Heart left ventricle (tissue), 16 donors: ENCODE data around the gene STK26. TPM values are rescaled to one million over a fixed set of nuclear protein-coding genes. Genes with fewer than 3 reads are reported as not detected.

Experiments used
- ATAC-seq, 4 donors: fragments of 200-7000 bp; cut with Tn5 transposase; one replicate each; pipeline ENCODE4 v1.9.1; 2020 to 2022; ENCODE audit warnings: moderate library complexity in 4 of 4, mild to moderate bottlenecking in 3 of 4, moderate number of reproducible peaks in 1 of 4
- DNase-seq, 5 donors: peaks; one replicate each; pipeline ENCODE4 v3.0.0-alpha.2; 2020
- H3K27ac ChIP-seq, 12 donors: fragments of 200-600 bp; sonication (generic) in 4 of 12; one replicate each; pipeline versions ENCODE4 v1.5.0 to v1.8.0; 2016 to 2022; ENCODE audit warnings: mild to moderate bottlenecking in 2 of 12
- H3K27me3 ChIP-seq, 9 donors: fragments of 200-600 bp; sonication (generic) in 2 of 9; one replicate each; pipeline versions ENCODE4 v1.5.1 to v1.8.0; 2016 to 2022; ENCODE audit warnings: mild to moderate bottlenecking in 3 of 9
- H3K36me3 ChIP-seq, 9 donors: fragments of 200-600 bp; sonication (generic) in 2 of 9; one replicate each; pipeline versions ENCODE4 v1.5.0 to v1.8.0; 2018 to 2022; ENCODE audit warnings: mild to moderate bottlenecking in 2 of 9
- H3K4me1 ChIP-seq, 12 donors: fragments of 200-600 bp; sonication (generic) in 4 of 12; one replicate each; pipeline versions ENCODE4 v1.5.0 to v1.8.0; 2016 to 2022; ENCODE audit warnings: mild to moderate bottlenecking in 3 of 12
- H3K4me3 ChIP-seq, 12 donors: fragments of 200-600 bp; sonication (generic) in 4 of 12; one replicate each; pipeline versions ENCODE4 v1.5.0 to v1.8.0; 2017 to 2022; ENCODE audit warnings: mild to moderate bottlenecking in 9 of 12, moderate library complexity in 4 of 12
- H3K9me3 ChIP-seq, 12 donors: fragments of 200-600 bp; sonication (generic) in 4 of 12; one replicate each; pipeline versions ENCODE4 v1.5.0 to v1.8.0; 2016 to 2022; ENCODE audit warnings: mild to moderate bottlenecking in 1 of 12
- CTCF ChIP-seq, 12 donors: fragments of 200-600 bp; sonication (generic) in 4 of 12; IDR thresholded peaks; one replicate each; pipeline versions ENCODE4 v1.5.0 to v1.8.0; 2018 to 2022; ENCODE audit warnings: antibody characterized with exemption in 12 of 12, mild to moderate bottlenecking in 5 of 12
- POLR2A ChIP-seq, 2 donors: fragments of 450-650 bp; IDR thresholded peaks; one replicate each; pipeline ENCODE4 v1.6.1; 2017; ENCODE audit warnings: antibody characterized with exemption in 2 of 2, mild to moderate bottlenecking in 2 of 2, moderate library complexity in 2 of 2
- WGBS, 4 donors: extraction: QIAGEN DNeasy Blood & Tissue Kit in 2 of 4; methylation state at CpG; one replicate each; pipeline versions ENCODE4 v1.1.5 to v1.1.7; 2013 to 2018; 5-methylcytosine and 5-hydroxymethylcytosine counted together
- intact Hi-C, 10 donors: fragments of 100-400 bp; cut with DNase I; formaldehyde crosslinking; loops; one replicate each; pipeline versions ENCODE4 v1.11.1 to v1.14.2; 2022
- polyA plus RNA-seq, 2 donors: library from polyadenylated mRNA; stranded (reverse); fragments of 200-250 nt; gene quantifications; one replicate each; pipeline ENCODE4 v1.2.3, GENCODE V29; 2013
- total RNA-seq, 9 donors: library from RNA; depleted of rRNA in 2 of 9; stranded (reverse); fragments of >200 nt in 2 of 9; fragmentation: NEBNext Ultra II Directional in 3 of 9; extraction: Animal tissue kit (Norgen Biotek cat#: 25700) in 3 of 9; gene quantifications; one replicate each; pipeline versions ENCODE4 v1.1.0 to v1.2.4, GENCODE V29; 2016 to 2023
- donor health status: ischemic (EF 13 %, LVEDD 7.1; RV severe dilation, severe dysfunction).
- donor health status: healthy with polysubstance abuse.
- donor health status: DM: no; HTN: yes; CAD: no.
- donor health status: DM: no; HTN: no; CAD: no.
- donor health status: ischemic (EF 25% LVEDD 6.9; RV normal size, moderate dysfunction).
- donor health status: ischemic (EF 25% LVEDD 5.7; RV mildly dilated, moderate dysfunction).
- donor health status: healthy.
- donor health status: DM: yes; HTN: yes; CAD: no.
- donor health status: ischemic (EF 35%, LVEDD 5.7; RV mildly dilated, moderate dysfunction).
- donor health status: nonischemic (EF 11% LVEDD 7.7; RV severe dilation, severe dysfunction).
- donor health status: DM: yes; HTN: yes; CAD: no.
- donor health status: PGD.
- donor health status: ischemic (EF 29% LVEDD 5.4; RV normal size, mild dysfunction).
- donor health status: nonischemic (EF 23%, LVEDD 6.1; RV moderate dilation, normal function).

Gene STK26
- total and polyA plus RNA-seq, 11 donors: 0.43 to 4.9 (median 1.1) TPM

- ATAC-seq: no peak
- DNase-seq: no peak
- H3K9me3 ChIP-seq: no peaks in the 10 kb centered on the region
- no peaks in the 10 kb centered on the region for H3K4me1 ChIP-seq
- 73 to 82% (median 80%) methylated on average over 5 of the region's 5 CpGs for WGBS, 4 donors
- intact Hi-C loops: no loop called here
- H3K27me3 ChIP-seq: peaks cover 0 to 64% (median 0%) of the 10 kb centered on the region in 9 donors
- no peak for TF ChIP-seq CTCF (IDR thresholded peaks at IDR 0.05)
- no peak for TF ChIP-seq POLR2A (IDR thresholded peaks at IDR 0.05)
- no peaks in the 10 kb centered on the region for H3K36me3 ChIP-seq
- H3K4me3 ChIP-seq: no peak overlapping the region
- no peak overlapping the region for H3K27ac ChIP-seq
Measured at GRCh38 chrX:132115792-132116191, 92.7 kb downstream of the STK26 start.

- intact Hi-C loops: no loop called here
- WGBS, 4 donors: 92 to 97% (median 96%) methylated on average over 4 of the region's 4 CpGs
Measured at GRCh38 chrX:132118358-132118757, 95.3 kb downstream of the STK26 start.

GRCh38 chrX:132119283-132119682 is 96.2 kb downstream of the STK26 start:
- H3K36me3 ChIP-seq: no peaks in the 10 kb centered on the region
- ATAC-seq (no peak), DNase-seq (no peak)
- H3K27me3 ChIP-seq: peaks cover 0 to 46% (median 0%) of the 10 kb centered on the region in 9 donors
- H3K4me1 ChIP-seq: no peaks in the 10 kb centered on the region
- no peak overlapping the region for H3K27ac ChIP-seq
- whole genome bisulfite sequencing, 4 donors: 50 to 74% (median 67%) methylated on average over 3 of the region's 3 CpGs
- H3K4me3 ChIP-seq: no peak overlapping the region
- no peak for TF ChIP-seq CTCF (IDR thresholded peaks at IDR 0.05)
- TF ChIP-seq POLR2A (IDR thresholded peaks at IDR 0.05): no peak
- intact Hi-C loops: no loop called here
- H3K9me3 ChIP-seq: no peaks in the 10 kb centered on the region

More at GRCh38 chrX:132118358-132118757, 95.3 kb downstream of the STK26 start:
- Histone ChIP-seq H3K27me3 (peaks cover 0 to 54% (median 0%) of the 10 kb centered on the region in 9 donors), H3K4me3 (no peak overlapping the region), H3K9me3 (no peaks in the 10 kb centered on the region), H3K4me1 (no peaks in the 10 kb centered on the region), H3K36me3 (no peaks in the 10 kb centered on the region), H3K27ac (no peak overlapping the region)
- ATAC-seq (no peak), DNase-seq (no peak)
- TF ChIP-seq POLR2A (IDR thresholded peaks at IDR 0.05): no peak
- no peak for TF ChIP-seq CTCF (IDR thresholded peaks at IDR 0.05)

GRCh38 chrX:132119821-132120515 is 96.9 kb downstream of the STK26 start:
- Histone ChIP-seq H3K27ac (no peak overlapping the region), H3K4me3 (no peak overlapping the region), H3K9me3 (no peaks in the 10 kb centered on the region), H3K4me1 (no peaks in the 10 kb centered on the region), H3K27me3 (peaks cover 0 to 40% (median 0%) of the 10 kb centered on the region in 9 donors), H3K36me3 (no peaks in the 10 kb centered on the region)
- ATAC-seq (no peak), DNase-seq (no peak)
- intact Hi-C loops: no loop called here
- no peak for TF ChIP-seq POLR2A (IDR thresholded peaks at IDR 0.05)
- TF ChIP-seq CTCF (IDR thresholded peaks at IDR 0.05): no peak
- WGBS, 4 donors: 63 to 80% (median 71%) methylated on average over 12 of the region's 12 CpGs
